HG02623 (cell line): ENCODE results near the gene ANTXR1.

ENCODE experiments used
- ATAC-seq: cut with Tn5 transposase; IDR thresholded peaks from one replicate; pipeline ENCODE4 v1.9.1; 2021; ENCODE audit warnings: moderate library complexity; ENCODE audit not compliant: unreplicated experiment

Gene ANTXR1

DNA sequence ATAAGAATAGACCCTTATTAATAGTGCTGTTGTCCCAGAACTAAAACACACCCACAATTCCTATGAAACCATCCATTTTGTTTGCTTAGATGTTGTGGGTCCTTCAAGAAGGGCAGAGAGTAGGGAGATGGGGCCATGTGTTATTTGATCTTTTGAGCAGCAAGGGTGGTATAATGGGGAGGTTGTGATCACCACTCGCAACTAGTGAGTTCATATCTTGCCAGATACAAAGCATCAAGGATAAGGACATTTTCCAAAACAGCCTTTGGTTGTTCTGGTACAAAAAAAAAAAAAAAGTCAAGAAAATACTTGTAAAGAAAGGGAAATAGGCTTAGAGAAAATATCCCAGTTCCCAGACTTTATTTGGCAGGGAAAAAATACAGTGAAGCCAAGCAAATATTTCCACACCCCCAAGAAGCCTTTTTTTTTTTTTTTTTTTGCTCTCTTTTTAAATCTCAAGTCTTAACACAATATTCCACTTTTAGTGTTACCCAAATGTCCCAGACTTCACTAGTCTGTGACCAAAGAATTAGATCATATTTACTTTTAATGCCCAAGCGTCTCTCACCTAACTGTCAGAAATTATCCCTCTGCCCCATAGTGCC lies 54.1 kb downstream of the ANTXR1 start:
- ATAC-seq, result no peak

- ATAC-seq, result no peak
Observed at GRCh38 chr2:69067866-69068265, 54.9 kb downstream of the ANTXR1 start.

DNA sequence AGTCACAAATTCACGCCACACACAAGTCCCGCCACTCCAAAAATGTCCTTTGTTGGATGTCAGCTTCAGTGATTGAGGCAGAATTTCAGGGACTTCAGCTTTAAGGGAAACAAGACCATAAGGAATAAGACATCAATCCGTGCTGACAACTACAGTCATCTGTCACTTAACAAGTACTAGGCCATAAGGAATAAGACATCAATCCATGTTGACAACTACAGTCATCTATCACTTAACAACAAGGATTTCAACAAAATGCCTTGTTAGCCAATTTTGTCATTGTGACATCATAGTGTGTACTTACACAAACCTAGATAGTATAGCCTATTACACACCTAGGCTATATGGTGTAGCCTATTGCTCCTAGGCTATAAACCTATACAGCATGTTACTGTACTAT lies 58.0 kb downstream of the ANTXR1 start:
- no peak for ATAC-seq

DNA sequence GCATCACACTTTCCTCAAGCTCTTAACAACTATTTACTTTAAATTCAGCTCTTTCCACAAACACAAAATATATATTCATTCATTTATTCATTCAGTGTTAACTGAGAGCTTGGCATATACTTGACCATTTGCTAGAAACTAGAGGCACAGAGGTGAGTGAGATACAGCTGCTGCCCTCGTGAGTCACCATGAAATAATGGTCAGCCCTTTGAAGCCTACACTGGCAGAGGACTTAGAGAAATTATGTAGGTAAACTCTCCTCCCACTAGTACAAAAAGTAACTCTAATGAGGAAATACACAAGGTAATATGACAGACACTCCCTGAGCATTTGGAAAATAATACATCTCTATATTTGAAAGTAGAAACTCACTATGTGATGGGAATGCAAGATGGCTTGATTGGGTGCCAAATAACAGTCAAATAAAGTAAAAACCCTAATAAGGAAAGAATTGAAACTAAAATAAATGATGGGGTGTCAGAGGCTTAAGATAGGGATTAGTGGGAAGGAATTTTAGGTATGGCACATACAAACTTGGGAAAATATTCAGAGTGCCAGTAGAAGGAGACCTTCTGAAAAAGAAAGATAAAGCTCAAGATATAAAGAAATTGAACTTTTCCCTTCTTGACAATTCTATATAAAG lies 61.1 kb downstream of the ANTXR1 start:
- no peak for ATAC-seq

- no peak for ATAC-seq
Observed at GRCh38 chr2:69074918-69075317, 61.9 kb downstream of the ANTXR1 start.

- ATAC-seq, result no peak
Observed at GRCh38 chr2:69075486-69075885, 62.5 kb downstream of the ANTXR1 start.

- ATAC-seq, result no peak
Observed at GRCh38 chr2:69076601-69077000, 63.6 kb downstream of the ANTXR1 start.

DNA sequence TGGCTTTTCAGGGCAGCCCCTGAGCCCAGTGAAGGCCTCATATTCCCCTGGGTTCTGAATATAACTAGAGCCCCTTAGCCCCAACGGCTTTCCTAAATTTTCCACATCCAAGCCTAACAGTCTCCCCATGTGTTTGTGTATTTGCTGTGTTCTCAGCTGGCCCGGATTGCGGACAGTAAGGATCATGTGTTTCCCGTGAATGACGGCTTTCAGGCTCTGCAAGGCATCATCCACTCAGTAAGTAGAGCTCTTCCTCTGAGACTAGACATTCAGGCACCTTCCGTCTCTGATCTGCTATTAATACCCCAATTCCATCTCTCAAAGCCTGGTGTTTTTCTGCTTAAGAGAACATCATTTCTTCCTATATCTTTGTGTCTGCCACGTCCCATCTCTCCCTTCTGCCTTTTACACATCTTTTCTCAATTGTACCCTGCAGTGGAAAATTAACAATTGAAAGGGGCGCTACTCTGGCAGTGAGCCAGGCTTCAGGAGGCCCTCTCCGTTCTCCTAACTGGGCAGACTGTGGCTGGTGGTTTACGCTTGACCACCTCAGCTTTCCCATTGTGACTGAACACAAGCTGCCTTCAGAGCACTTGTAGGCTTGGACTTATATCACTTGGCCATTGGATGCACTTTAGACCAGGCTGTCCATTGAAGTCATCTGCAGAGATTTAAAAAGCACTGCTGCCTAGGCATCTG lies 64.4 kb downstream of the ANTXR1 start:
- ATAC-seq, result no peak

GRCh38 chr2:69080071-69080470 lies 67.1 kb downstream of the ANTXR1 start:
- ATAC-seq, result no peak

- ATAC-seq, result no peak
Observed at GRCh38 chr2:69081001-69081580, 68.1 kb downstream of the ANTXR1 start.

- ATAC-seq, result no peak
Observed at GRCh38 chr2:69081757-69082156, 68.8 kb downstream of the ANTXR1 start.

GRCh38 chr2:69082430-69082997 lies 69.5 kb downstream of the ANTXR1 start:
- no peak for ATAC-seq

DNA sequence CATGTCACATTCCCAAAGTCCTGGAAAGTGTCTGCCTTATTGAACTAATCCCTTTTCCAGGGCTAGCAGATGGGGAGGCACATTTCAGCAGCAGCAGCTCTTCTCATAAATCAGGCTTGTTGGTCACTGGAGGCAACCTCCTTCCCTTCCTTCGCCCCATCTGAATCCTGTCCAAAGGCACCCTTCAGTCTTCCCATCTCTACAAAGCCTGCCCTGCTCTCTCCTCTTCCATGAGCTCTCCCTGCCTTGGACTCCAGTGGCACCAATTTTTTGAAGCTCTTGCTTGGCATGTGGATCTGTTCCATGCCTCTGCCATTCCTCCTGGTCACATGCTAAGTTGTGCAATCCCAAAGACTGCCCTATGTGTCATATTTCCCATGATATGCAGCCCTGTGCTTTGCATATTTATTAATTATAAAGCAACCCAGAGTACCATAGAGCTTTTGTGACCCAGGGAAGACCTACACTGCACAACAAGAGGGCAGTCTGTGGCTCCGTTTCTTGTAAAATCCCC lies 70.3 kb downstream of the ANTXR1 start:
- no peak for ATAC-seq

DNA sequence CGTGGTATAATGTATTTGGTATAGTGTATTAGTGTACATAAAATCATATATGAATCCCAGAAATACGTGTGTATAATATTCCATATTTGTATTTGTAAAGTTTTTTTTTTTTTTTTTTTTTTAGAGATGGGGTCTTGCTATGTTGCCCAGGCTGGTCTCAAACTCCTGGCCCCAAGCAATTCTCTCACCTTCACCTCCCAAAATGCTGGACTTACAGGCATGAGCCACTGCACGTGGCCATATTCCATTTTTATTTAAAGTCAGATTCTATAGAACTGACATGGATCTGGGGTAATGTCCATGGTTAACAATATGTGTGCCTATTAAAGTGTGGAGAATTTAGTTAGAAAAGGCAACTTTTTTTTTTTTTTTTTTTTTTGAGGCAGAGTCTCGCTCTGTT lies 71.5 kb downstream of the ANTXR1 start:
- ATAC-seq, result no peak

DNA sequence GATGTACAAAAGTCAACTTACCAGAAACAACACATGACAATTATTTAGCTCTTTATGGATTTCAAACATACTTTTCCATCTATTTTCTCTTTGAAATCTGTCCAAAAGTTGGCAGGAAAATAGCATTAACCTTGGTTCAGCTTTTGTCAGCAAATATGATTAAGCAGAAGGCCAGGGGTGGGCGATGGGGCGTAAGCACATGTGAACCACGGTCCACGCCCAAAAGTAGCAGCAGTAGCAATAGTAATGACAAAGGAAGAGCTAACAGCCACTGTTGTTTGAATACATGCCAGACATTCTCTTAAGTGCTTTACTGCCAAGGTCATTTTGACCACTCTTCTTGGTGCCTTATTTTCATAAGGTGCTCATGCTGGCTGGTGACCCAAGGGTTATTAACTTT lies 73.5 kb downstream of the ANTXR1 start:
- ATAC-seq, result no peak

DNA sequence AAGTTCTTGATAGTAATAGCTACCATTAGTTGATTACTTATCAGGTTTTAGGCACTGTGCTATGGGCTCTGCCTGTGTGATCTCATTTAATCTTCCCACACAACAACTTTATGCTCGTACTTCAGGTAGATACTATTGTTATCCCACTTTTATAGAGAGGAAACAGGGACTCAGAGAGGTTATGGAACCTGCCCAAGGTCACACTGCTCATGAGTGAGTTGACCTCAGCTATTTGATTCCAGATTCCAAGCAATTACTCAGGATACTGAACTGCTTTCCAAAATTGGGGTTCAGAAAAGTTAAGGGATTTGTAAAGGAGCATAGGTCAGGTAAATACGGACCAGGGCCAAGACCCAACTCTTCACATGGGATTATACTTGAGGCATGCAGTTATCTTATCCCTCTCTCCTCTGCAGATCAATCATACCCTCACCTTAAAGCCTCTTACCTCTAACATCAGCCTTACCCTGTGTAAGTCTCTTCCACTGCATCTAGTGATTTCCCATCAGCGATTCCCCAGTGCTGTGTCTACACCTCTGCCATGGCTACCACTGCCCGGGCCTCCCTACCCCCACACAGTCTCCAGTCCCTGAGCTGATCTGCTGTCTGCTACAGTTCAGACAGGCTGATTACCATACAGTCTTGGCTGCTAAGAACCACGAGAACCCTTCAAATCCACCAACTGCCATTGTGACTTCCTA lies 74.4 kb downstream of the ANTXR1 start:
- no peak for ATAC-seq

GRCh38 chr2:69087912-69088240 lies 74.9 kb downstream of the ANTXR1 start:
- no peak for ATAC-seq

DNA sequence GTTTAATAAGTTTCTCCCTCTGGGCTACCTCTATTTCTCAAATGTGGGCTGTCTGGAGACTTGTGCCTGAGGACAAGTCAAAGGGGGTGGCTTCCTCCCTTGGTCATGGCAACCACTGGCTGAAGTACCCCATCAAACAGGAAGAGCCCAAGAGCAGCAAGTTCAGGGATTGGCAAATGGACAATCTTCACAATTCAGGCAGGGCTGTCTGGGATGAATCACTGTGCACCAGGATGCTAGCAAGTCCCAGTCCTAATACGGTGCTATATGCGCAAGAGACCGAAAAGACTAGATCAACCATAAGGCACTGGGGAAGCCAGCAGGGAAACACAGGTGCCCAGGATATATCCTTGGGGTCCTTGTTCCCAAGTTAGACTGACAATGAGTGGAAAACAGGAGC lies 75.5 kb downstream of the ANTXR1 start:
- ATAC-seq, result no peak

GRCh38 chr2:69089266-69089665 lies 76.3 kb downstream of the ANTXR1 start:
- ATAC-seq, result no peak

GRCh38 chr2:69089998-69090397 lies 77.0 kb downstream of the ANTXR1 start:
- ATAC-seq, result no peak

GRCh38 chr2:69090820-69091219 lies 77.8 kb downstream of the ANTXR1 start:
- ATAC-seq, result no peak
